HG03565 (cell line): ENCODE data around the gene ACTN4.

Experiments
- ATAC-seq: cut with Tn5 transposase; IDR thresholded peaks from one replicate; pipeline ENCODE4 v1.9.1; 2021; ENCODE audit warnings: mild to moderate bottlenecking, moderate library complexity; ENCODE audit not compliant: unreplicated experiment

ACTN4 gene

GRCh38 chr19:38722947-38723605, 75.6 kb downstream of the ACTN4 start:
- ATAC-seq, result no peak

- ATAC-seq, result no peak
Observed at GRCh38 chr19:38723606-38723965, 76.1 kb downstream of the ACTN4 start.

GRCh38 chr19:38723990-38724854, 76.8 kb downstream of the ACTN4 start:
- no peak for ATAC-seq

GRCh38 chr19:38725469-38726283, 78.2 kb downstream of the ACTN4 start:
- no peak for ATAC-seq

- ATAC-seq, result no peak
Observed at GRCh38 chr19:38726284-38726673, 78.8 kb downstream of the ACTN4 start.

- ATAC-seq, result no peak
Observed at GRCh38 chr19:38726761-38727301, 79.4 kb downstream of the ACTN4 start.

GRCh38 chr19:38727306-38727867, 79.9 kb downstream of the ACTN4 start:
- no peak for ATAC-seq

GRCh38 chr19:38727868-38728660, 80.6 kb downstream of the ACTN4 start:
- ATAC-seq, result no peak

GRCh38 chr19:38728752-38729541, 81.5 kb downstream of the ACTN4 start:
- no peak for ATAC-seq

- ATAC-seq, result no peak
Observed at GRCh38 chr19:38729653-38730469, 82.4 kb downstream of the ACTN4 start.

- no peak for ATAC-seq
Observed at GRCh38 chr19:38730470-38730730, 83.0 kb downstream of the ACTN4 start.

GRCh38 chr19:38730731-38731589, 83.5 kb downstream of the ACTN4 start:
- no peak for ATAC-seq

GRCh38 chr19:38731654-38732301, 84.3 kb downstream of the ACTN4 start:
- ATAC-seq, result no peak

GRCh38 chr19:38733241-38733492, 85.7 kb downstream of the ACTN4 start:
- no peak for ATAC-seq

GRCh38 chr19:38733493-38734175, 86.2 kb downstream of the ACTN4 start:
- no peak for ATAC-seq

- no peak for ATAC-seq
Observed at GRCh38 chr19:38734176-38734425, 86.7 kb downstream of the ACTN4 start.
